ENCODE data around the gene TFB1M. TPM values are rescaled to one million over a fixed set of nuclear protein-coding genes. Genes with fewer than 3 reads are reported as not detected.
"Not testable (repeated sequence)": the region's sequence is repeated elsewhere in the genome, so short reads cannot be mapped to it uniquely, and the experiment has no call there.

The TFB1M gene
- total and polyA plus RNA-seq, 9 donors, result 9.1 to 15.9 (median 11.3) TPM

DNA sequence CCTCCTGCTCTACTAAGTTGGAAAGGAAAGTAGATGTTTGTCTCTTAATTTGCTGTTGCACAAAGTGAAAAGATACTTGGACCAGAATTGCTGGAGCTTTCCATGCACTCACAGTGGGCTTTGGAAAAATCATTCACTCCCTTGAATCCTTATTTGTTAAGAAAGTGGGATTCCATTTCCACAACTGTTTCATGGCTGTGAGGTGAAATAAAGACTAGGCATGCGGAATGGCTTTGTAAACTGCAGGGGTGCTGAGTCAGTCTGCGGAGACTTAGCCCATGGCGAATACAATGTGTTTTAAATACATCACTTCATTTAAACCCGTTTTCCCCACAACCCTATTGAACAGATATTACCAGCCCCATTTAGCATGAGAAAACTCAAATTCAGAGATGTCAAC, 87.2 kb downstream of the TFB1M start:
- no peak for DNase-seq
- Histone ChIP-seq H3K36me3 (ENCODE audit: control insufficient read depth, insufficient read depth, low read length) (no peaks in the 10 kb centered on the region), H3K9me3 (replicated peaks; ENCODE audit: control insufficient read depth, low read depth, low read length) (no peaks in the 10 kb centered on the region), H3K27ac (ENCODE audit: low read length) (no peak overlapping the region), H3K4me3 (ENCODE audit: low read length) (no peak overlapping the region), H3K27me3 (ENCODE audit: control insufficient read depth, insufficient read depth, low read length) (no peaks in the 10 kb centered on the region), H3K4me1 (ENCODE audit: control insufficient read depth, insufficient read depth, low read length) (peaks cover 2% of the 10 kb centered on the region)
- WGBS (ENCODE audit: insufficient coverage), result 84% methylated on average over 3 of the region's 4 CpGs

DNA sequence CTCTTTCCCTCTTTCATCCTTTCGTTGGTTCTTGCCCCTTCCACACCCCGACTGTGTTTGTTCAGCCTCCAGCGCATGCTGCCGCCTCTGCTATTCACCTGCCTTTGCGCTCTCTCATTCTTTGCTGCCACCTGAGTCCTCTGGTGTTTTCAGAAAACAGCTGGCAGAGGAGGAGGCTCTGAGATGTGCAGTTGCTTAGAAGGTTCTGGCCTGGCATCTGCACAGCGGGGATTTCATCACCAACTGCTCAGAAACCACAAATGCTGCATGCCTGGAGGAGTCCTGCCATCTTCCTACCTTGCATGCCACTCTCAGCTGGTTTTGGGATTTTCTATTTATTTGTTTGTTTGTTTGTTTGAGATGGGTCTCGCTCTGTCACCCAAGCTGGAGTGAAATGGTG, 89.7 kb downstream of the TFB1M start:
- WGBS (ENCODE audit: insufficient coverage), result 95% methylated on average over 4 of the region's 7 CpGs
- Histone ChIP-seq H3K36me3 (ENCODE audit: control insufficient read depth, insufficient read depth, low read length) (no peaks in the 10 kb centered on the region), H3K4me3 (ENCODE audit: low read length) (no peak overlapping the region), H3K9me3 (replicated peaks; ENCODE audit: control insufficient read depth, low read depth, low read length) (no peaks in the 10 kb centered on the region), H3K4me1 (ENCODE audit: control insufficient read depth, insufficient read depth, low read length) (peaks cover 2% of the 10 kb centered on the region), H3K27ac (ENCODE audit: low read length) (no peak overlapping the region), H3K27me3 (ENCODE audit: control insufficient read depth, insufficient read depth, low read length) (no peaks in the 10 kb centered on the region)
- DNase-seq, result no peak

DNA sequence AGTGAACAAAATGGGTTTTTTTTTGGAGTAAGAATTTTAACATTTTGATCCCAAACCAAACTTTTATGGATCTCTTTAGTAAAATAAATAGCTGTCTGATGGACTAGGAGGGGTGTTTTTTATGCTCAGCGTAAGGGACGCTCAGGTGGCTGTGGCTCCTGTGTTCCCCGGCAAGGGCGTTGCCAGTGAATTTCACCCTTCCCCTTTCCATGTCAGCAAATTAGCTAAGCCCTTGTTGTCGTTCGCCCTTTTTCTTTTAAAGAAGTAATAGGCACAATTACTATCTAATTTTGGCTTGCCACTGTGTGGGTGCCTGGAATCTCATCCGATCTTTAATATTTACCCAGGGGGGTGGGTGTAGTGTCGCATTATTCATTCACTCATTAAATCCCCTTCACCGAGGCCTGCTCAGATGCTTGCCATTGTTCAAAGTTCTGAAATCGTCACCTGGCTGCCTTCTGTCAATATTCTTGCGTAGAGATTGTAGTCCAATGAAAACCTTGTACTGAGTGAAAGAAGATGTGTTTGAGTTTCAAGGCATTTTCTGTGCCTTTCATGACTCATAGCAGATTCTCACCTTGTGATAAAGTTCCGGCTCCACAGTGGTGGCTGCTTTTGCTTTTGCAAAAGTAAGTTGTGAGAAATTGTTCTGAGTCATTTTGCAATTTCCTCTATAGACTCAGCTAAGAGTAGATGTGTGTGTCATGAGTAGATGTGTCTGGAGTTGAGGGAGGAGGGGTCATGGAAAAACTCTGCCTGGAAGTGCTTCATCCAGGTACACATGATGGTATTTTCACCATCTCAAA, 90.4 kb downstream of the TFB1M start:
- H3K27ac ChIP-seq (ENCODE audit: low read length), result no peak overlapping the region
- H3K9me3 ChIP-seq (replicated peaks; ENCODE audit: control insufficient read depth, low read depth, low read length), result no peaks in the 10 kb centered on the region
- no peaks in the 10 kb centered on the region for H3K27me3 ChIP-seq (ENCODE audit: control insufficient read depth, insufficient read depth, low read length)
- no peaks in the 10 kb centered on the region for H3K36me3 ChIP-seq (ENCODE audit: control insufficient read depth, insufficient read depth, low read length)
- no CpG with 5 or more reads among the region's 12 CpGs for WGBS (ENCODE audit: insufficient coverage)
- no peak overlapping the region for H3K4me3 ChIP-seq (ENCODE audit: low read length)
- H3K4me1 ChIP-seq (ENCODE audit: control insufficient read depth, insufficient read depth, low read length), result peaks cover 2% of the 10 kb centered on the region
- no peak for DNase-seq

DNA sequence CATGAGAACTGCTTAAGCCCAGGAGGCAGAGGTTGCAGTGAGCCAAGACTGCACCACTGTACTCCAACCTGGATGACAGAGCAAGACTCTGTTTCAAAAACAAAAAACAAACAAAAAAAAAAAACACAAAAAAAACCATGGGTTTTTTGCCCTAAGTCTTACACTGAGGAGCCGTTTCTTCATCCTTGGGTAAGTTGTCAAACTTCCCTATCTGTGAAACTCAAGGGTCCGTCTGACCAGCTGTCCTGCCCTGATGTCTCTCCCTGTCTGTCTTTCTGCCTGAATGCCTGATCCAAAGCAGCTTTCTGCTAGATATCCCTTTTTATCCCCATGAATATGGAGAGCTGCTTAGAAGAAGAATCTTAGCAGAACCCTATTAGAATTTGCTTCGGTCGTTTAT, 91.8 kb downstream of the TFB1M start:
- Histone ChIP-seq H3K4me1 (ENCODE audit: control insufficient read depth, insufficient read depth, low read length) (no peaks in the 10 kb centered on the region), H3K27ac (ENCODE audit: low read length) (no peak overlapping the region), H3K36me3 (ENCODE audit: control insufficient read depth, insufficient read depth, low read length) (no peaks in the 10 kb centered on the region), H3K4me3 (ENCODE audit: low read length) (no peak overlapping the region), H3K9me3 (replicated peaks; ENCODE audit: control insufficient read depth, low read depth, low read length) (no peaks in the 10 kb centered on the region), H3K27me3 (ENCODE audit: control insufficient read depth, insufficient read depth, low read length) (no peaks in the 10 kb centered on the region)
- 85% methylated on average over 2 of the region's 4 CpGs for WGBS (ENCODE audit: insufficient coverage)
- DNase-seq, result no peak

DNA sequence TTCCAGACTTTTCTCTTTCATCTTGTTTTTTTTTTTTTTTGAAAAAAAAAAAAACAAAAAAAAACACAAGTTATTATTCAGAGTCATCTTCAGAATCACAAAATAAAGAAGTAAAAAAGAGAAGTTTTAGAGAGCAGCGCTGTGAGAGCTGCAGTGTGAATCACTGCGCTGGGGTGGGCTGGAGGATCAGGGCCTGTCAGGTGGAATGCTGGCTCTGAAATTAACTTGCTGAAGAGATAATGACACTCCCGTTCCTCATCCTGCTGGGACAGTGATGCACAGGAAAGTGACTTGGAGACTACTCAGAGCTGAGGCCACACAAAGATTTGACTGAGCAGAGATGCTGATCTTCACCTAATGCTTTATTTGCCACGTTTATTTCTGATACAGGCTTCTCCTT, 93.2 kb downstream of the TFB1M start:
- H3K4me1 ChIP-seq (ENCODE audit: control insufficient read depth, insufficient read depth, low read length), result no peaks in the 10 kb centered on the region
- H3K27ac ChIP-seq (ENCODE audit: low read length), result no peak overlapping the region
- H3K4me3 ChIP-seq (ENCODE audit: low read length), result no peak overlapping the region
- H3K9me3 ChIP-seq (replicated peaks; ENCODE audit: control insufficient read depth, low read depth, low read length), result no peaks in the 10 kb centered on the region
- no peak for DNase-seq
- no peaks in the 10 kb centered on the region for H3K27me3 ChIP-seq (ENCODE audit: control insufficient read depth, insufficient read depth, low read length)
- H3K36me3 ChIP-seq (ENCODE audit: control insufficient read depth, insufficient read depth, low read length), result no peaks in the 10 kb centered on the region
- WGBS (ENCODE audit: insufficient coverage), result 68% methylated on average over 4 of the region's 4 CpGs

DNA sequence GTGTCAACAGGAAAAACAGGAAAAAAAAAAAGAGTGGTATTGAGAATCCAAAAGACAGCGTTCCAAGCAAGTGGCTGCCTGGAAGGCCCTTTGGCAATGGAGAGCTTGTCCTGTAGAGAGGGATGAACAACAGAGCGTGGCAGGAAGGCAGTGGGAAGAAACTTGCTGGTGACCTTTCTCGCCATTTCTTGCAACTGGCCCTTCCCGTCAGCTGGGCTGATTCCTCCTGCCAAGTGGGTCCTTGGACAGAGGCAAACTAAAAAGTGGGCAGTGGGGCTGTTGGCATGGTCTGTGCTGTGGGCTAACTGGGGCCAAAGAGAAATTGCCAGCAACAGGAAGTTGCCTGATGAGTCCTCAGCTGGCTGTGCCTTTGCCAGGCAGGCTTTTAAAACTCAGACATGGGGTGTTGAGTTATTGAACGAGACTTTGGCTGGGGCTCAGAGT, 94.4 kb downstream of the TFB1M start:
- DNase-seq, result peak; percentile 24
- Histone ChIP-seq H3K4me1 (ENCODE audit: control insufficient read depth, insufficient read depth, low read length) (no peaks in the 10 kb centered on the region), H3K4me3 (ENCODE audit: low read length) (no peak overlapping the region), H3K27me3 (ENCODE audit: control insufficient read depth, insufficient read depth, low read length) (no peaks in the 10 kb centered on the region), H3K27ac (ENCODE audit: low read length) (no peak overlapping the region), H3K9me3 (replicated peaks; ENCODE audit: control insufficient read depth, low read depth, low read length) (no peaks in the 10 kb centered on the region), H3K36me3 (ENCODE audit: control insufficient read depth, insufficient read depth, low read length) (no peaks in the 10 kb centered on the region)
- 77% methylated on average over 5 of the region's 5 CpGs for WGBS (ENCODE audit: insufficient coverage)

DNA sequence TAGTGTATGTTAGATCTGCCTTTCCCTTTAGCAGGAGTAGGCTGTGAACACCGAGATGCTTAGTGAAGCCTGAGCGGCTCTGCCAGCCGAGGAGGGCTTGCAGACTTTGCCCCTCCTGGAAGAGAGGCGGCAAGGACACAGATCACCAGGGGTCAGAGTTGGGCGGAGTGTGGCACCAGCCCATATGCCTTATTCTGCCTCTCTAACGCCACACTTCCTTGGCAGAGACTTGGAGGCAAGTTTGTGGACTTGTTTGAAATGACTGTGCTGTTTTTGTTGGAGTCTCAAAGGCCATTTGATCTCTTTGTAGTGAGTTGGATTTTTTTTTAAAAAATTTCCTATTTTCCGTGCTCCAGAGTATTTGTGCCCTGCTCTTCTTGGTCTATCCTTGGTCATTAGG, 95.0 kb downstream of the TFB1M start:
- no peaks in the 10 kb centered on the region for H3K4me1 ChIP-seq (ENCODE audit: control insufficient read depth, insufficient read depth, low read length)
- DNase-seq, result no peak
- no peak overlapping the region for H3K27ac ChIP-seq (ENCODE audit: low read length)
- H3K27me3 ChIP-seq (ENCODE audit: control insufficient read depth, insufficient read depth, low read length), result no peaks in the 10 kb centered on the region
- H3K9me3 ChIP-seq (replicated peaks; ENCODE audit: control insufficient read depth, low read depth, low read length), result no peaks in the 10 kb centered on the region
- 87% methylated on average over 5 of the region's 7 CpGs for WGBS (ENCODE audit: insufficient coverage)
- H3K4me3 ChIP-seq (ENCODE audit: low read length), result no peak overlapping the region
- H3K36me3 ChIP-seq (ENCODE audit: control insufficient read depth, insufficient read depth, low read length), result no peaks in the 10 kb centered on the region

DNA sequence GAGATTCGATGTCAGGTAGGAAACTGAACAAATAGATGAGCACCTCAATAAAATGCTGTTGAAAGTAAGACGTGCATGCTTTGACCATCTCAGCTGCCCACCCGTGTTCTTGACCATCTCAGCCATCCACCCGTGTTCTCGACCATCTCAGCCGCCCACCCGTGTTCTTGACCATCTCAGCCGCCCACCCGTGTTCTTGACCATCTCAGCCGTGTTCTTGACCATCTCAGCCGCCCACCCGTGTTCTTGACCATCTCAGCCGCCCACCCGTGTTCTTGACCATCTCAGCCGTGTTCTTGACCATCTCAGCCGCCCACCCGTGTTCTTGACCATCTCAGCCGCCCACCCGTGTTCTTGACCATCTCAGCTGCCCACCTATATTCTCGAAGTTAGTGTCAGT, 95.6 kb downstream of the TFB1M start:
- not testable (repeated sequence) for H3K9me3 ChIP-seq (replicated peaks; ENCODE audit: control insufficient read depth, low read depth, low read length); DNase-seq; H3K27me3 ChIP-seq (ENCODE audit: control insufficient read depth, insufficient read depth, low read length); H3K36me3 ChIP-seq (ENCODE audit: control insufficient read depth, insufficient read depth, low read length); H3K4me3 ChIP-seq (ENCODE audit: low read length); H3K4me1 ChIP-seq (ENCODE audit: control insufficient read depth, insufficient read depth, low read length); H3K27ac ChIP-seq (ENCODE audit: low read length)
- WGBS (ENCODE audit: insufficient coverage), result 83% methylated on average over 6 of the region's 20 CpGs

DNA sequence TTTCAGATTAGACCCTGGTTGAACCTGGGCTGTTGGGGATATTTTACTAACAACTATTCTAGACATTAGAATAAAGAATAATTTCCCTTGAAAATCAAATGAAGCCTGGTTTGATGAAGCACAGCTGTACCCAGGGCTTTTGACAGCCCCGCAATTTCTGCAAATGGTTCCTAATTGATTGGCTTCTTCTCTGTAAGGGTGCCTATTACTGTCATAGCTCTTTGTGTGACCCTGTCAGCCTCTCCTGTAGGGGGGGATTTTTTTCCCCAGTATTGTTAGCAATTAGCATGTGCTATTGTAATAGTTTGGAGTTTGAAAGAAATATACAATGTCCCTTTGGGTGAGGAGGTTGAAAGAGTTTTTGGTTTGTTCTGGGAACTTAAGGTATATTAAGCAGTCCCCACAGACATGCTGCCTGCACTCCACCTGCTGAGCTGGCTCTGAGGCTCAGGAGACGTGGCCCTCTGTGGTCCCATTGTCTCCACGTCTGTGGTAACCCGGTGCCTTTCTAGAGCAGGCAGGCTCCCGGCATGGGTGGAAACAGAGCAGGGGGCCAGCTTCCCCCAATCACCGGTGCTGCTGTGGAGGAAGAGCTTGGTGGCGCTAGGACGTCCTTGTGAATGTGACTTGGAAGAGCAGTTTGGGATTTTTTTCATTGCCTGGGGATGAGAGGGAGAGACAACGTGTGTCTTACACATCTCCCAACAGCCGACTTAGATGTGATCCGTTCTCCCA, 97.8 kb downstream of the TFB1M start:
- WGBS (ENCODE audit: insufficient coverage), result 42% methylated on average over 7 of the region's 11 CpGs
- DNase-seq, result no peak
- Histone ChIP-seq H3K4me3 (ENCODE audit: low read length) (no peak overlapping the region), H3K36me3 (ENCODE audit: control insufficient read depth, insufficient read depth, low read length) (no peaks in the 10 kb centered on the region), H3K9me3 (replicated peaks; ENCODE audit: control insufficient read depth, low read depth, low read length) (no peaks in the 10 kb centered on the region), H3K27ac (ENCODE audit: low read length) (no peak overlapping the region), H3K4me1 (ENCODE audit: control insufficient read depth, insufficient read depth, low read length) (peaks cover 18% of the 10 kb centered on the region), H3K27me3 (ENCODE audit: control insufficient read depth, insufficient read depth, low read length) (no peaks in the 10 kb centered on the region)

DNA sequence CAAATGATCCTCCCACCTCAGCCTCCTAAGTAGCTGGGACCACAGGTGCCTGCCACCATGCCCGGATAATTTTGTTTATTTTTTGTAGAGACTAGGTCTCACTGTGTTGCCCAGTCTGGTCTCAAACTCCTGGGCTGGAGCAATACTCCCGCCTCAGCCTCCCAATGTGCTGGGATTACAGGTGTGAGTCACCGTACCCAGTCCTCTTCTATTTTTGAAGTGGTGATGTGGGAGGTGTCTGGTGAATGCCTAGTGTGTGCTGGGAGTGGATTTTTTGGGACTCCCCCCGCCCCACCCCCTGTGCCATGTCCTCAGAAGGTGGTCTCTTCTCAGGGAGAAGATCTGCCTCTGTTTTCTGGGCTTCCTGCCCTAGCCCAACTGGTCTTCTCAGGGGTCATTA, 98.4 kb downstream of the TFB1M start:
- H3K4me3 ChIP-seq (ENCODE audit: low read length), result no peak overlapping the region
- no peak for DNase-seq
- no peaks in the 10 kb centered on the region for H3K27me3 ChIP-seq (ENCODE audit: control insufficient read depth, insufficient read depth, low read length)
- H3K9me3 ChIP-seq (replicated peaks; ENCODE audit: control insufficient read depth, low read depth, low read length), result no peaks in the 10 kb centered on the region
- no peaks in the 10 kb centered on the region for H3K36me3 ChIP-seq (ENCODE audit: control insufficient read depth, insufficient read depth, low read length)
- H3K4me1 ChIP-seq (ENCODE audit: control insufficient read depth, insufficient read depth, low read length), result peaks cover 18% of the 10 kb centered on the region
- H3K27ac ChIP-seq (ENCODE audit: low read length), result no peak overlapping the region
- WGBS (ENCODE audit: insufficient coverage), result 100% methylated on average over 1 of the region's 4 CpGs
